Bronchial epithelial cell (primary cell): ENCODE data around the gene PRRG1. TPM values are rescaled to one million over a fixed set of nuclear protein-coding genes. Genes with fewer than 3 reads are reported as not detected.

ENCODE experiments used
- DNase-seq: peaks from one replicate; pipeline ENCODE4 v3.0.0-alpha.2; 2010; ENCODE audit warnings: low read depth
- FAIRE-seq: peaks from 2 replicates; lab custom pipeline; 2011; peaks lifted over from hg19 to GRCh38; lab: Jason Lieb, UNC
- H3K27me3 ChIP-seq: 2 replicates; pipeline ENCODE4 v1.5.1; 2011; ENCODE audit warnings: low read length; ENCODE audit not compliant: control insufficient read depth, insufficient read depth
- H3K36me3 ChIP-seq: 2 replicates; pipeline ENCODE4 v1.5.1; 2011; ENCODE audit warnings: low read length; ENCODE audit not compliant: control insufficient read depth, insufficient read depth
- H3K4me3 ChIP-seq: 2 replicates; pipeline ENCODE4 v1.5.1; 2011; ENCODE audit warnings: mild to moderate bottlenecking, low read depth, low read length, control low read depth
- CTCF ChIP-seq: IDR thresholded peaks from 2 replicates; pipeline ENCODE4 v1.5.1; 2011; ENCODE audit warnings: mild to moderate bottlenecking, moderate library complexity, low read length, control low read depth, inconsistent platforms; ENCODE audit not compliant: insufficient read depth, severe bottlenecking
- total RNA-seq: library from RNA; depleted of rRNA; stranded (reverse); fragments of >200 nt; gene quantifications from 2 replicates; pipeline ENCODE4 v1.2.1, GENCODE V29; 2014

The PRRG1 gene
- total RNA-seq, 1 donor from 2014 or later, result 4.5 TPM

DNA sequence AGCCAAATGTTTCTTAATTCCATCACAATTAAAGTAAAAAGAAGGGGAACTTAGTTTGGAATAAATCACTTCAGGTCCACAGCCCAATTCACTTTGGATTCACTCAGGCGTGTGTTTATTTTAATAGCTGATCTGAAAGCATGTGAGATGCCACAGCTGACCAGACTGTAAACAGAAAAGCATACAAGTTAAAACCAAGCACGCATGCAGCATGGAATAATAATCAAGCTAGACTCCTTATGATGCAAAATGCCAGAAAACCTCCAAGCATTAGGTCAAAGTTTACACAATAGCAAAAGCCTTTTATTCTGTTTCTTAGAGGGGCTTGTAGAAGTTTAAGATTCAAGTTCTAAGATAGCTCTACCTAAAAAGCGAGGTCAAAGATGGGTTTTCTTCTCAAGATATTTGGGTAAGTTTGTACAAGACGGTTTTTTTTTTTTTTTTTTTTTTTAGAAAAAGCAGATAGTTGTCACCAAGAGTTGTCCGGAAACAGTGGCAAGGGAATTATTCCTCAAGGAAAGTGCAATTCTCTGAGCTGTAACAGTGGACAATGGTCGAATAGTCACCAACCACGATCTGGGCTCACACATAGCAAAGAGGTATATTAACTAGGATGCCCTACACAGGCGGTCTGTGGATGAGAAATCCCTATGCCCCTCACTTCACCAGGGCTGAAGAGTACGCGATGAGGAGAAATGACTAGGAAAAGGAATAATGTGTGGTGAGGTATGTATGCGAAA, 763 bp upstream of the PRRG1 start:
- H3K36me3 ChIP-seq, result no peaks in the 10 kb centered on the region
- no peak for TF ChIP-seq CTCF
- FAIRE-seq (no peak), DNase-seq (no peak)
- H3K27me3 ChIP-seq, result no peaks in the 10 kb centered on the region
- peak overlapping the region; percentile 83 for H3K4me3 ChIP-seq

DNA sequence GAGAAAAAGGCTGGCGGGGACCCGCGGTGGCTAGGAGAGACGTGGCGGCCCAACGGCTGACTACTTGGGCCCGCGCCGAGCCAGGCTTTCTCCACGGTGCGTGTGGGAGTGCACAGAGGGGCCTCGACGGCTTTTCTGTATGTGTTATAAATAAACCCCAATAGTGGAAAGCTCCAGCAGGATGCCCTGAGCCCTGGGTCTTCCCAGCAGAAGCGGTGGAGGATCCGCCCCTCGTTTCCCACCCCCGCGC, 268 bp upstream of the PRRG1 start:
- FAIRE-seq, result no peak
- no peak for TF ChIP-seq CTCF

GRCh38 chrX:37350034-37350365, 836 bp downstream of the PRRG1 start:
- DNase-seq (peak; percentile 9), FAIRE-seq (no peak)
- TF ChIP-seq CTCF, result no peak
- Histone ChIP-seq H3K4me3 (peak overlapping the region; percentile 83), H3K36me3 (no peaks in the 10 kb centered on the region), H3K27me3 (no peaks in the 10 kb centered on the region)

More for the DNA sequence above, 268 bp upstream of the PRRG1 start:
- H3K27me3 ChIP-seq, result no peaks in the 10 kb centered on the region
- H3K36me3 ChIP-seq, result no peaks in the 10 kb centered on the region
- H3K4me3 ChIP-seq, result peak overlapping the region; percentile 83
- DNase-seq, result no peak

DNA sequence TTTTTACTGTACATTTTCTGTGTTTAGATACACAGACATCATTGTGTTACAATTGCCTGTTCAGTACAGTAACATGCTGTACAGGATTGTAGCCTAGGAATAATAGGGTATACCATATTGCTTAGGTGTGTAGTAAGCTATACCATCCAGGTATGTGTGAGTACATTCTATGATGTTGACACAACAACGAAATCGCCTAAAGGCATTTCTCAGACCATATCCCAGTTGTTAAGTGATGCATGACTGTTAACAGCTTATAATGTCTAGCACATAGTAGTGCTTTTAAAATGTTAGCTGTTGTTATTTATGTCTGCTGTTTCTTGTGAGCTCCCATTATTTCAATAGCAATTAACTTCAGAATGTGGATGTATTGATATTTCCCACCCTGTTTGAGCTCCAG, 4.5 kb downstream of the PRRG1 start:
- H3K27me3 ChIP-seq, result no peaks in the 10 kb centered on the region
- H3K36me3 ChIP-seq, result no peaks in the 10 kb centered on the region
- no peak overlapping the region for H3K4me3 ChIP-seq
- peak; percentile 27 for DNase-seq
- TF ChIP-seq CTCF, result no peak
- no peak for FAIRE-seq

DNA sequence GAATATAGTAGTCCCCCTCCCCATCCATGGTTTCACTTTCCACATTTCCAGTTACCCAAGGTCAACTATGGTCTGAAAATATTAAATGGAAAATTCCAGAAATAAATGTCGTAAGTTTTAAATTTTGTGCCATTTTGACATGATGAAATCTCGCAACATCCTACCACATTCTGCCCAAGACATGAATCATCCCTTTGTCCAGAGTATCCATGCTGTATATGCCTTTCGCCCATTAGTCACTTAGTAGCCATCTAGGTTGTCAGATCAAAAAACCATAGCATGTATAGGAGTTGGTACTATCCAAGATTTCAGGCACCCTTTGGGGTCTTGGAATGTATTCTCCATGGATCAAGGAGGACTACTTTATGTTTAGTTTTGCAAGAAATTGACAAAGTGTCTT, 8.3 kb downstream of the PRRG1 start:
- Histone ChIP-seq H3K4me3 (no peak overlapping the region), H3K36me3 (no peaks in the 10 kb centered on the region), H3K27me3 (no peaks in the 10 kb centered on the region)
- DNase-seq (no peak), FAIRE-seq (no peak)
- no peak for TF ChIP-seq CTCF

- TF ChIP-seq CTCF, result no peak
- Histone ChIP-seq H3K27me3 (no peaks in the 10 kb centered on the region), H3K4me3 (no peak overlapping the region), H3K36me3 (no peaks in the 10 kb centered on the region)
- DNase-seq (no peak), FAIRE-seq (no peak)
Measured at GRCh38 chrX:37361596-37361995, 12.4 kb downstream of the PRRG1 start.
